ENCODE data around the gene RAB21. TPM values are rescaled to one million over a fixed set of nuclear protein-coding genes. Genes with fewer than 3 reads are reported as not detected.
"Not testable (repeated sequence)": the region's sequence is repeated elsewhere in the genome, so short reads cannot be mapped to it uniquely, and the experiment has no call there.

The RAB21 gene
- total and polyA plus RNA-seq, 2 of the 4 experiments (the other 2 are of a cell fraction) = 13.8 to 15.0 TPM

- H2AK5ac ChIP-seq (ENCODE audit: low read depth, low read length); H3K23ac ChIP-seq (ENCODE audit: low read depth, low read length); in situ Hi-C loops (cut with MboI; ENCODE audit: low sequenced_read_pairs); H3K56ac ChIP-seq (ENCODE audit: extremely low read depth, insufficient read depth, low read length); H2BK120ac ChIP-seq (ENCODE audit: low read depth, low read length); H3K9ac ChIP-seq (ENCODE audit: low read depth, low read length); BruUV-seq (replicated peaks); DNase-seq; H2AK9ac ChIP-seq (replicated peaks; ENCODE audit: low read depth, low read length, poor library complexity); H4K5ac ChIP-seq (ENCODE audit: low read depth, low read length); H3K27ac ChIP-seq (ENCODE audit: insufficient read depth, low read length); H3K4ac ChIP-seq (ENCODE audit: low read depth, low read length); H3K4me1 ChIP-seq (ENCODE audit: control insufficient read depth, insufficient read depth, low read length); H2AFZ ChIP-seq (replicated peaks; ENCODE audit: low read length, poor library complexity); intact Hi-C loops (cut with micrococcal nuclease); H3K4me2 ChIP-seq (ENCODE audit: low read depth, low read length); H3K14ac ChIP-seq (replicated peaks; ENCODE audit: low read depth, low read length); H3K18ac ChIP-seq (ENCODE audit: low read depth, low read length); H3K9me3 ChIP-seq (ENCODE audit: control insufficient read depth, insufficient read depth, low read length); H4K20me1 ChIP-seq (ENCODE audit: insufficient read depth, low read length); H3K27me3 ChIP-seq (ENCODE audit: control insufficient read depth, insufficient read depth, low read length); H4K91ac ChIP-seq (ENCODE audit: insufficient read depth, low read depth, low read length); POLR2A ChIA-PET (ENCODE audit: unreplicated experiment); H3K9me1 ChIP-seq (ENCODE audit: insufficient read depth, low read length); CTCF ChIA-PET; H3K79me1 ChIP-seq (ENCODE audit: low read depth in 1 of 2, low read length in 2 of 2); H3K4me3 ChIP-seq (ENCODE audit: insufficient read depth, low read depth, low read length); H2BK15ac ChIP-seq (ENCODE audit: low read depth, low read length); ATAC-seq (ENCODE audit: low read depth); H2BK20ac ChIP-seq (ENCODE audit: low read depth, low read length); H3K36me3 ChIP-seq (ENCODE audit: control insufficient read depth, insufficient read depth, low read length); H2BK5ac ChIP-seq (ENCODE audit: low read depth, low read length, poor library complexity, severe bottlenecking); H4K8ac ChIP-seq (ENCODE audit: low read depth in 2 of 2, low read length in 2 of 2); dilution Hi-C loops (cut with HindIII; ENCODE audit: low sequenced_read_pairs, unreplicated experiment): not testable (repeated sequence)
- WGBS, 2 experiments (ENCODE audit: extremely low coverage in 2 of 2, insufficient read length in 1 of 2) = no CpG with 5 or more reads among the region's 6 CpGs
Observed at GRCh38 chr12:71815242-71815641, 60.6 kb downstream of the RAB21 start.

- H3K27ac ChIP-seq (ENCODE audit: insufficient read depth, low read length); H4K91ac ChIP-seq (ENCODE audit: insufficient read depth, low read depth, low read length); H2AK9ac ChIP-seq (replicated peaks; ENCODE audit: low read depth, low read length, poor library complexity); H4K8ac ChIP-seq (ENCODE audit: low read depth in 2 of 2, low read length in 2 of 2); DNase-seq; H3K27me3 ChIP-seq (ENCODE audit: control insufficient read depth, insufficient read depth, low read length); H2BK5ac ChIP-seq (ENCODE audit: low read depth, low read length, poor library complexity, severe bottlenecking); dilution Hi-C loops (cut with HindIII; ENCODE audit: low sequenced_read_pairs, unreplicated experiment); H2BK15ac ChIP-seq (ENCODE audit: low read depth, low read length); H3K4me3 ChIP-seq (ENCODE audit: insufficient read depth, low read depth, low read length); intact Hi-C loops (cut with micrococcal nuclease); H2AK5ac ChIP-seq (ENCODE audit: low read depth, low read length); H3K79me1 ChIP-seq (ENCODE audit: low read depth in 1 of 2, low read length in 2 of 2); H3K9me3 ChIP-seq (ENCODE audit: control insufficient read depth, insufficient read depth, low read length); H3K9ac ChIP-seq (ENCODE audit: low read depth, low read length); H3K4ac ChIP-seq (ENCODE audit: low read depth, low read length); H3K18ac ChIP-seq (ENCODE audit: low read depth, low read length); H3K9me1 ChIP-seq (ENCODE audit: insufficient read depth, low read length); BruUV-seq (replicated peaks); H3K36me3 ChIP-seq (ENCODE audit: control insufficient read depth, insufficient read depth, low read length); H4K20me1 ChIP-seq (ENCODE audit: insufficient read depth, low read length); H2BK20ac ChIP-seq (ENCODE audit: low read depth, low read length); in situ Hi-C loops (cut with MboI; ENCODE audit: low sequenced_read_pairs); H3K23ac ChIP-seq (ENCODE audit: low read depth, low read length); H3K14ac ChIP-seq (replicated peaks; ENCODE audit: low read depth, low read length); H3K4me2 ChIP-seq (ENCODE audit: low read depth, low read length); H3K56ac ChIP-seq (ENCODE audit: extremely low read depth, insufficient read depth, low read length); ATAC-seq (ENCODE audit: low read depth); CTCF ChIA-PET; H2AFZ ChIP-seq (replicated peaks; ENCODE audit: low read length, poor library complexity); H2BK120ac ChIP-seq (ENCODE audit: low read depth, low read length); H4K5ac ChIP-seq (ENCODE audit: low read depth, low read length); H3K4me1 ChIP-seq (ENCODE audit: control insufficient read depth, insufficient read depth, low read length); POLR2A ChIA-PET (ENCODE audit: unreplicated experiment): not testable (repeated sequence)
- WGBS, 2 experiments (ENCODE audit: extremely low coverage in 2 of 2, insufficient read length in 1 of 2) = no CpG with 5 or more reads among the region's 3 CpGs
Observed at GRCh38 chr12:71822088-71822487, 67.4 kb downstream of the RAB21 start.

All from IMR-90 (cell line).